Tibial nerve (tissue), 3 donors: ENCODE results near the gene PLXDC1.

Experiments
- POLR2A ChIP-seq, 2 donors: fragments of 450-650 bp; IDR thresholded peaks; one replicate each; pipeline ENCODE4 v1.6.1; 2017; ENCODE audit warnings: antibody characterized with exemption in 2 of 2, mild to moderate bottlenecking in 2 of 2, moderate library complexity in 2 of 2
- TF ChIP-seq, protein P1 (sequence below), 5 experiments: fragments of 200-600 bp in 3 of 5; fragments of 450-650 bp in 2 of 5; sonication (generic) in 3 of 5; IDR thresholded peaks; one replicate each; pipeline ENCODE4 v1.5.1; 2016 to 2019; ENCODE audit warnings: antibody characterized with exemption in 5 of 5, mild to moderate bottlenecking in 3 of 5, moderate library complexity in 2 of 5

DNA sequence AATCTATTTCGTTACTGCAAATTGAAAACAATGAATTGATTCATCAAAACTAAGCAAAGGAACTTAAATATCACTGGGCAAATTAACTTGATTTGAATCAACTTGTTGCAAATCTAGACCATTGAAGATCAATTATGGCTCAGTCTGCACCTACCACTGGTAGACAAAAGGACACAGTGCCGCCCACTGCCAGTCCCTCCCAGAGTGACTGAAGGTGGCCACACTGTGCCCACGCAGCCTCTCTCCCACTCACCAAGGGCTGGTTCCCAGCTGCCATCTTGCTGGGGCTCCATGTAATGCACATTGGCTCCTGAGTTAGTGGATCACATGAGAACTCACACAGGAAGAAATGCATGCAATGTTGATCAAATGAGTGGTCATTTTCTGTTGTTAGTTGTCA lies 78.1 kb downstream of the PLXDC1 start:
- TF ChIP-seq POLR2A (IDR thresholded peaks at IDR 0.05) = no peak
- TF ChIP-seq, protein P1, sequence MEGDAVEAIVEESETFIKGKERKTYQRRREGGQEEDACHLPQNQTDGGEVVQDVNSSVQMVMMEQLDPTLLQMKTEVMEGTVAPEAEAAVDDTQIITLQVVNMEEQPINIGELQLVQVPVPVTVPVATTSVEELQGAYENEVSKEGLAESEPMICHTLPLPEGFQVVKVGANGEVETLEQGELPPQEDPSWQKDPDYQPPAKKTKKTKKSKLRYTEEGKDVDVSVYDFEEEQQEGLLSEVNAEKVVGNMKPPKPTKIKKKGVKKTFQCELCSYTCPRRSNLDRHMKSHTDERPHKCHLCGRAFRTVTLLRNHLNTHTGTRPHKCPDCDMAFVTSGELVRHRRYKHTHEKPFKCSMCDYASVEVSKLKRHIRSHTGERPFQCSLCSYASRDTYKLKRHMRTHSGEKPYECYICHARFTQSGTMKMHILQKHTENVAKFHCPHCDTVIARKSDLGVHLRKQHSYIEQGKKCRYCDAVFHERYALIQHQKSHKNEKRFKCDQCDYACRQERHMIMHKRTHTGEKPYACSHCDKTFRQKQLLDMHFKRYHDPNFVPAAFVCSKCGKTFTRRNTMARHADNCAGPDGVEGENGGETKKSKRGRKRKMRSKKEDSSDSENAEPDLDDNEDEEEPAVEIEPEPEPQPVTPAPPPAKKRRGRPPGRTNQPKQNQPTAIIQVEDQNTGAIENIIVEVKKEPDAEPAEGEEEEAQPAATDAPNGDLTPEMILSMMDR (IDR thresholded peaks at IDR 0.05) = no peak
